Measurements from ENCODE around the gene XXYLT1.
"Not testable (repeated sequence)": the region's sequence is repeated elsewhere in the genome, so short reads cannot be mapped to it uniquely, and the experiment has no call there.

Gene XXYLT1, protein sequence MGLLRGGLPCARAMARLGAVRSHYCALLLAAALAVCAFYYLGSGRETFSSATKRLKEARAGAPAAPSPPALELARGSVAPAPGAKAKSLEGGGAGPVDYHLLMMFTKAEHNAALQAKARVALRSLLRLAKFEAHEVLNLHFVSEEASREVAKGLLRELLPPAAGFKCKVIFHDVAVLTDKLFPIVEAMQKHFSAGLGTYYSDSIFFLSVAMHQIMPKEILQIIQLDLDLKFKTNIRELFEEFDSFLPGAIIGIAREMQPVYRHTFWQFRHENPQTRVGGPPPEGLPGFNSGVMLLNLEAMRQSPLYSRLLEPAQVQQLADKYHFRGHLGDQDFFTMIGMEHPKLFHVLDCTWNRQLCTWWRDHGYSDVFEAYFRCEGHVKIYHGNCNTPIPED

DNA sequence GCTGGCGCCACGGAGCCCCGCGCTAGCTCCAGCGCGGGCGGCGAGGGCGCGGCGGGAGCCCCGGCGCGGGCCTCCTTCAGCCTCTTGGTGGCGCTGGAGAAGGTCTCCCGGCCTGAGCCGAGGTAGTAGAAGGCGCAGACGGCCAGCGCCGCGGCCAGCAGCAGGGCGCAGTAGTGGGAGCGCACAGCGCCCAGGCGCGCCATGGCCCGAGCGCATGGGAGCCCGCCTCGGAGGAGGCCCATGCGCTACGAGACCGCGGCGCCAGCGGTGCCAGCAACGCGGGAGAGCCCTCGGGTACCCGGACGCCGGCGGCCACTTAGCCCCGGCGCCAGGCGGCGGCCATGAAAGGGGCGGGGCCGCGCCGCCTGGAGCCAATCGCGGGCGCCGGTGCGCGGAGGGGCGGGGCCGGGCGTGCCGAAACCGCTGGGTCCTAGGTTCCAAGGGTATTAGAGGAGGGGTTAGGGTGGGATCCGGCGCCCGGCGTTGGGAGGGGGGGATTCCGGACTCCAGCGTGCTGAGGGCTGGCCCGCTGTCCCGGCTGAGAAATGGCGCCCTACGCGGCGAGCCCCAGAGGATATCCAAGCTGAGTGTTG is at the start of gene XXYLT1:
TSS of gene XXYLT1 (minus strand) at position 343 of the 593 bp plus-strand sequence. CDS start at position 242, 101 bp downstream.
- peak; percentile 54 for DNase-seq

DNA sequence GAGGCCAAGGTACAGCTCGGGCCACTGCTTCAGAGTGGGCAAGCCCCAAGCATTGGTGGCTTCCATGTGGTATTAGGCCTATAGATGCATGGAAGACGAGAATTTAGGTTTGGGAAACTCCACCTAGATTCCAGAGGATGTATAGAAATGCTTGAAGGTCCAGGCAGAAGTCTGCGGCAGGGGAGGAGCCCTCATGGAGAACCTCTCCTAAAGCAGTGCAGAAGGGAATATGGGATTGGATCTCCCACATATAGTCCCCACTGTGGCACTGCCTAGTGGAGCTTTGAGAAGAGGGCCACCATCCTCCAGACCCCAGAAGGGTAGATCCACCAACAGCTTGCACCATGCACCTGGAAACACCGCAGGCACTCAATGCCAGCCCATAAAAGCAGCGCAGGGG is 48.1 kb upstream of the XXYLT1 start:
- no peak for DNase-seq

GRCh38 chr3:195312714-195313113 is 41.8 kb upstream of the XXYLT1 start:
- DNase-seq: no peak

GRCh38 chr3:195307711-195308110 is 36.8 kb upstream of the XXYLT1 start:
- DNase-seq: no peak

GRCh38 chr3:195306369-195306768 is 35.4 kb upstream of the XXYLT1 start:
- no peak for DNase-seq

- no peak for DNase-seq
Measured at GRCh38 chr3:195302431-195302830, 31.5 kb upstream of the XXYLT1 start.

- DNase-seq: no peak
Measured at GRCh38 chr3:195297446-195297845, 26.5 kb upstream of the XXYLT1 start.

DNA sequence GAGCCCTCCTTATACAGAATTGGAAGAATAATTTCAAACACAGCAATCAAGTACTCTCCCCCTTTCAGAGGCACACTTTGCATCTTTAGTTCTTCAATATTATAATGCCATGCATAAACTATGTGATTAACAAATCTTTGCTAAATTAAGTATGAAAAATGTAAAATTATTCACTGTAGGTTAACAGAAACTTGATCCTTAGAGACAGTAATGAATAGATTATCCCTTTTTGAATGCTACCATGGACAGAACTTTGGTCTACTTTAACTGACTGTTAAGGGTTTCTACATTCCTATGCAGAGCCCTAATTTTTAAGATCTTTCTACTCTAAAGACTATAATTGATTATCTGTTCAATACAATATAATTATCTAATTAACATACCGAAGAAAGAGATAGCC is 25.7 kb upstream of the XXYLT1 start:
- no peak for DNase-seq

GRCh38 chr3:195291121-195291520 is 20.2 kb upstream of the XXYLT1 start:
- DNase-seq: no peak

- DNase-seq: not testable (repeated sequence)
Measured at GRCh38 chr3:195290643-195291042, 19.7 kb upstream of the XXYLT1 start.

- DNase-seq: no peak
Measured at GRCh38 chr3:195286115-195286872, 15.3 kb upstream of the XXYLT1 start.

DNA sequence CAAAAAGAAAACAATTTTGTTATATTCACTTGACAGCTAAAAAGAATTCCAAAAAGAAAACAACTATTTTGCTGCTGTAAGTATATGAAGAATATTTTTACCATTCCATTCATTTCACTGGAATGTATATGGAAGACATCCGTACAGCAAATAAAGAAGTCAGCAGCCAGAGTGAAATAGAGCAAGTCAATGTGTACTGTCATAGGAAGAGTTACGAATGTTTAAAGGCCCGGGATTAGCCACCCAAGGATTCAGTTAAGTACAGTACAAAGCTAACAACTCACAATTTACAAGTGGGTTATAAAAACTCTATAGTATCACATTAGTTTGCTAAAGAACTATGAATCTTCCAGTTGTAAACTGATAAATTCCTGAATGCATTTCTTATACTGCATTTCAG is 14.4 kb upstream of the XXYLT1 start:
- DNase-seq: no peak

DNA sequence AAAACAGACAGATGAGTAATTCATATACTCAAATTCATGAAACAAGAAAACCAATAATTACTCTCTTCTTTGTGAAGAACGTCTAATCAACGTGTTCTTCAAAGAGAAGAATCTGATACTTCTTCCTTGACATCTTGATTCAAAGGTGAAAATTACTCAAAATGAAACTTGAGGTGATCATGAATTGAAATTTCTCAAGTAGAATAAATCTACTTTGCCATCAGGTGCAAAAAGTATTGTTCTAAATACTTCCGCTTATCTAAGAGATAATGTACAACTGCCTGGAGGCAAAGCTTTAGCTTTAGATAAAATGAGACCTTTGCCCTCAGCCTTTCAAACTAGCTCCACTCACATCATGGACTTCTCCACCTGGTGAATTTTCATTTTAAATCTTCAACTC is 13.9 kb upstream of the XXYLT1 start:
- DNase-seq: no peak

GRCh38 chr3:195282961-195283360 is 12.0 kb upstream of the XXYLT1 start:
- DNase-seq: no peak

DNA sequence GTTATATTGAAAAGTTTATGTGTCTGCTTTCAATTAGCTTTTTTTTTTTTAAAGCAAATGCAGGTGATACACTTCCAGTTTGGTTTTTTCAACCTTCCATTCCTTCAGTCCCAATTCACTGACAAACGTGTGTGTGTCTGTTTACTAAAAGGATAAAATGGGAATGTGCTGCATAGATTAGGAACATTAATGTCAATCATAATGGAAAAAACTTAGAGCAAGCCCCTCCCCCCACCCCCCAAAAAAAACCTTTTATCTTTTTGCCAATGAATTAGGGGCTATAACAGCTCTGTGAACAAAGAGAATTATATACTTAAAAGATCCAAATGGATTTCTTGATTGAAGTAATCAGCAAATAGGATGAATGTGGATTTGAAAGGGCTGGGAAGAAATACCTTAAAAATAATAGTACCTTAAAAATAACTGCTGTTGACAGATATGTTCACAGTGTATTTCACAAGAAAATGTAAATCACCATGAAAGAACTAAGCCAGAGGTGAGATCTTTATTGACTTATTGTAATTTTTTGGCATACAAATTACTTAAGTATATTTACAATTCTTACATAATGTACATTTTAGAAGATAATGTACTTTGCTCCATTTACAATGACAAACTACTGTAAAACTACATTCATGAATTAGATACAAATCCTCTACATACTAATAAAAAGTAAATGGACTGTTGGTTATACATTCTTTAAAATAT is 3.5 kb upstream of the XXYLT1 start:
- no peak for DNase-seq

DNA sequence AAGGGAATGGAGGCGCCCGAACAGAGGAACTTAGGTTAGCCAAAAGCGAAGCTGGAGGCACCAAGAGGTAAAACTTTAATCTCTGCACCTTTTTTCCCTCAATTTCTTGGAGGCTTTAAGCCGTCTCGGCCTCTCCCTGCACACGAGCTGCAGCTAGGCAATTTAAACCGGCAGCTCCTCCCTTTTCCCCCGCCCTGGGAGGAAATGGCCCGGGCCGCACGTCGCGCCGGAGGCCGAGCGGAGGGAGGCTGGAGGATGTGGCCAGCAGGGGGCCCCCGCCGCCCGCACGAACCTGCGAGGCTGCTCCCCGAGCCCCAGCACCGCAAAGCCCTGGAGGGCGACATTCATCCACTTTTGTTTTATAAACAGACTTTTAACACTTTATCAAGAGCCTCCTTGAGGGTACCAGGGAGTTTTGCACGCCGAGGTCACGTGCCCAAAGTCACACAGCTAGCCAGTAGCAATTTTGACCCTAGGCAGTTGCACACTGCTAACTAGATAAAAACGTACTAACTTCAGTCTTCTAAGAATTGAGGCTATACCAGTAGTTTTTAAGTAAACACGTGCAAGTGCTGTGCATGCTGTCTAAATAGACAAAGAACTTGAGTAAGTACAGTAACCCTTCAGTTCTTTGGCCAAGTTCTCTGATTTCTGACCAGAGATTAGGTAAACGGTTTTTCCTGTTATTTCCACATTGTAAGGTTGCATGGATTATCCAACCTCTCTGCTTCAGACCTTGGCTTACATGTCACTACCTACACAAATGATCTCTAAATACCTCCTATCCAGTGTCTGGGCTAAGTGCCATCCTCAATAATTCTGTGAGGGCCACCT is 668 bp upstream of the XXYLT1 start:
- DNase-seq: peak; percentile 79

DNA sequence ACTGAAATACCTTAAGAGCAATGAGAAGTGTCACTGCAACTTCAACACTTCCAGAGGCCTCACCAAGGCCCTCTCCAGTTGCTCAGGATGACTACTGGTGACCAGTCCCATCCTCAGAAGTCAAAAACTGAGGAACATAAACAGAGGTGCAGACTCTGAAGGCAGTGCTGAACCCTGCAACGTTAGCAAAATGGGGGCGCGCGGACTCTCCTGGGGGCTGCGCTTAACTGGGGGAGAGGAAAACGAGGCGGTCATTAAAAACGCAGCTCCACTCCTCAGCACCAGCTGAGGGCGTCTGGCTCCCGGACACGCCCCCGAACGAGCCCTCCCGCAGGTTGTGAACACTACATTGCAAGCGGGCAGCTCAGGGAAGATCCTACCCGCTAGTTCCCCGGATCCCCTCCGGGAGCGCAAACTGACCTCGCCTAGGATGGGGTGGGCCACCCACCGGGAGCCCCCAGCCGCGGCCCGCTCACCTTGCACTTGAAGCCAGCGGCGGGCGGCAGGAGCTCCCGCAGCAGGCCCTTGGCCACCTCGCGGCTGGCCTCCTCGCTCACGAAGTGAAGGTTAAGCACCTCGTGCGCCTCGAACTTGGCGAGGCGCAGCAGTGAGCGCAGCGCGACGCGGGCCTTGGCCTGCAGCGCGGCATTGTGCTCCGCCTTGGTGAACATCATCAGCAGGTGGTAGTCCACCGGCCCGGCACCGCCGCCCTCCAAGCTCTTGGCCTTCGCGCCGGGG is 711 bp downstream of the XXYLT1 start:
- peak; percentile 48 for DNase-seq

DNA sequence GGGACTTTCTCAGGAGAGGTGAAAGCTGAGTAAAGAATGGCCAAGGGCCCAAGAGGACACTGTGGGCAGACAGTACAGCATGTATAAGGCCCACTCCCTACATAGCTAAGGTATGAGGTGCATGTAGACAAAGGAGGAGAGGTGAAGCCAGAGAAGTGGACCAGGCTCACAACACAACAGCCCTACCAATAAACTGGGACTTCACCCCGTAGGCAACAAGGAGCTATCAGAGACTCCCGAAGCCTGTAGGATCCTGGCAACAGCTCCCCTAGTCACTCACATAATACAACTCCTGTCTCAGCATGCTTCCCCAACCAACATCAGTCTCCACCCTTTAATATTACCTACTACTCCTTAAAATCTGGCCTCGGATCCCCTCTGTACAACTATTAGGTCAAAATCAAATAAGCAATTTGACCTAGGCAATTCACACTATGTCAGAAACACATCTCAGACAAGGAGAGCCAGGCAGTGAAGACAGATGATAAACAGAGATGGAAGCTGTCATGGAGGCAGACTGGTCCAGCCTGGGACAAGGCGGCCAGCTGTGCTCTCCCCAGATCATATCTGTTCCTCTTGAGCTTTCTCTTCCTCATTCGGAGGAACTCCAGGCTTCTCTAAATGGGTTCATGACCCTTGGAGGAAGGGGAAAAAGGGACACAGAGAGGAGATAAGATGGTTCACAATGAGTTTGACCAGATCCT is 1.4 kb downstream of the XXYLT1 start:
- DNase-seq: no peak

- no peak for DNase-seq
Measured at GRCh38 chr3:195268576-195269309, 2.2 kb downstream of the XXYLT1 start.

DNA sequence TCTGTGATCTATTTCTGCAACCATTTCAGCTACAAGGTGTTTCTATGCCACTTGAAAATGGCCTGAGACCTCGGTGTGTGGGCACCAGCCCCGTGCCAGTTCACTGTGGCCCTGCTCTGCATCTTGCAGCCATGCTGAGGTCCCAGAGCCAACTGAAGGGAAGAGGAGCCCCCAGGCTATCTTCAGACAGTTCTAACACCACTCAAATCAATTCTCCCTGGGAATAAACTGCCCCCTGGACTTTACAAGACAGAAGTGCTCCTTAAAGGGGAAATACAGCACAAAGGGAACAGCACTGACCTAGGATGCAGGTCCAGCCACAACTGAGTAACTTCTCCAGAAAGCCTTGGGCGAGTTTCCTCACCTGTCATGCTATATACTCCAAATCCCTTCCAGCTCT is 3.9 kb downstream of the XXYLT1 start:
- DNase-seq: no peak
